NCI-H345 treated with DMSO at 0.1 percent for 48 hours (cell line): ENCODE data around the gene SYT15.
"Not testable (repeated sequence)": the region's sequence is repeated elsewhere in the genome, so short reads cannot be mapped to it uniquely, and the experiment has no call there.

Source experiments
- DNase-seq: peaks from one replicate; lab custom pipeline; 2025; ENCODE audit not compliant: unreplicated experiment; lab: John Stamatoyannopoulos, UW

SYT15 gene

DNA sequence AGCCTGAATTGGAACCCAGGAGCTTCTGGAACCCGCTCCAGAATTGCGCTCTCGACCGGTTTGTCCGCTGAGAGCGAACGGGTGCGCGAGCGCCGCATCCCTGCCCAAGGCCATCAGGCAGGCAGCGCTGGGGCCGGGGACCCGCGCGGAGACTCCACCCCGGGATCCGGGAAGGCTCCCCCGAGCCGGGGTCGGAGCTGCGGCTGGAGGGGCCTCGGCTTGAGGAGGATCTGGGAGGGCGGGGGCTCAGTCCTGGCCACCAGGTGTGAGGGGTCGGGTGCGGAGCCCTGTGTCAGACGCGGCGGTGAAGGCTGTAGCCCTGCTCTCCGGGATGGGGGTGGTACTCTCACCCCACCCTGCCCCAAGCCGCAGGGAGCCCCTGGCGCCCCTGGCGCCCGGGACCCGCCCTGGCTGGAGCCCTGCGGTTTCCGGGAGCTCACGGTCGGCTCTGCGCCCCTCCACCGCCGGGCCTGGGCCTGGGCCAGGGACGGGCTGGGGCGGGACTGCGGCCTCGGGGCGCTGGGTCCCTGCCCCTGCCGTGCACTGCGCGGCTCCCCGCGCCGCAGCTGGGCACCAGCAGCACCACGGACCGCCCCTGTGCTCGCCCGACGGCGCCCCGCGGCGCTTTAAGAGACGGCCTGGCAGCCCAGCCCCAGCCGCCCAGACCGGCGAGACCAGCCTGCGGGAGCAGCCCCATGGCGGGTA, at the start of gene SYT15:
SYT15 (plus strand) TSS at position 655 of the 705 bp plus-strand sequence; CDS start at position 696, 41 bp downstream.
- not testable (repeated sequence) for DNase-seq

DNA sequence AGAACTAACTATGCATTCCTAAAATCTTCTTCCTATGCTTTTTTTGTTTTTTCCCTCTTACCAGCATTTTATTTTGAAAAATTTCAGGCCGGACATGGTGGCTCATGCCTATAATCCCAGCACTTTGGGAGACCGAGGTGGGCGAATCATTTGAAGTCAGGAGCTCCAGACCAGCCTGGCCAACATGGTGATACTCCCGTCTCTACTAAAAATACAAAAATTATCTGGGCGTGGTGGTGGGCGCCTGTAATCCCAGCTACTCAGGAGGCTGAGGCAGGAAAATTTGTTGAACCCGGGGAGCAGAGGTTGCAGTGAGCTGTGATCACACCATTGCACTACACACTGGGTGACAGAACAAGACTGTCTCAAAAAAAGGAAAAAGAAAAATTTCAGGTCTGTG, 49.2 kb upstream of the SYT15 start:
- not testable (repeated sequence) for DNase-seq

DNA sequence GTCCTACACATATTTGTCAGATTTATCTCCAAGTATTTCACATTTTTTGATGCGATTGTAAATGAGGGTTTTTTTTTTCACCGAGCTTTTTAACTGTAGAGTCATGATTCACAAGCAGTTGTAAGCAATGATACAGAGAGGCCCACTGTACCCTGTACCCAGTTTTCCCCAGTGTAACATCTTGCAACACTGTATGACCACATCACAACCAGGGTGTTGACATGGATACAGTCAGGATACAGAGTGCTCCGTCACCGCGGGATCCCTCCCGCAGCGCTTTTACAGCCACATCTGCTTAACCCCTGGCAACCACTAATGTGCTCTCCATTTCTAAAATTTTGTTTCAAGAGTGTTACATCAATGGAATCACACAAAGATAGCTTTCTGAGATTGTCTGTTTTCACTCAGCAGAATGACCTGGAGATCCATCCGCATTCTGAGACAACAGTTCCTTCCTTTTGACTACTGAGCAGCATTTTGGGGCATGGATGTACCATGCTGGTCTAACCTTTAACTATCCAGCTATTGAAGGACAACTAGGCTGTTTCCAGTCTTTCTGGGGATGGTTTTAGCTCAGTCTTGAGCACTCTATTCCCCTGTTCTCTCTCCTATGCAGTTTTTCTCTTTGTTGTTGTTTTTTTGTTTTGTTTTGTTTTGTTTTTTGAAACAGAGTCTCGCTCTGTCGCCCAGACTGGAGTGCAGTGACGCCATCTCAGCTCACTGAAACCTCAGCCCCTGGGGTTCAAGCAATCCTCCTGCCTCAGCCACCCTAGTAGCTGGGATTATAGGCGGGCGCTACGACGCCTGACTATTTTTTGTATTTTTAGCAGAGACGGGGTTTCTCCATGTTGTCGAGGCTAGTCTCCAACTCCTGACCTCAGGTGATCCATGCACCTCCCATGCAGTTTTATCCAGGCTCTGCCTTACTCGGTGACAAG, 48.4 kb upstream of the SYT15 start:
- no peak for DNase-seq

DNA sequence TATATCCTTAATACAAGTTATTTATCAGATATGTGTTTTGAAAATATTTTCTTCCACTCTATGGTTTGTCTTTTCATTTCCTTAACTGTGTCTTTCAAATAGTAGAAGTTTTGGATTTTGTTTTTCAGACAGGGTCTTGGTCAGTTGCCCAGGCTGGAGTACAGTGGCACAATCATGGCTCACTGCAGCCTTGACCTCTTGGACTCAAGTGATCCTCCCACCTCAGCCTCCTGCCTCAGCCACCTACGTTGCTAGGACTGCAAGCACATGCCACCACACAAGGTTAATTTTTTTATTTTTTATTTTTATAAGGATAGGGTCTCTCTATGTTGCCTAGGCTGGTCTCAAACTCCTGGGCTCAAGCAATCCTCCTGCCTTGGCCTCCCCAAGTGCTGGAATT, 46.7 kb upstream of the SYT15 start:
- not testable (repeated sequence) for DNase-seq

DNA sequence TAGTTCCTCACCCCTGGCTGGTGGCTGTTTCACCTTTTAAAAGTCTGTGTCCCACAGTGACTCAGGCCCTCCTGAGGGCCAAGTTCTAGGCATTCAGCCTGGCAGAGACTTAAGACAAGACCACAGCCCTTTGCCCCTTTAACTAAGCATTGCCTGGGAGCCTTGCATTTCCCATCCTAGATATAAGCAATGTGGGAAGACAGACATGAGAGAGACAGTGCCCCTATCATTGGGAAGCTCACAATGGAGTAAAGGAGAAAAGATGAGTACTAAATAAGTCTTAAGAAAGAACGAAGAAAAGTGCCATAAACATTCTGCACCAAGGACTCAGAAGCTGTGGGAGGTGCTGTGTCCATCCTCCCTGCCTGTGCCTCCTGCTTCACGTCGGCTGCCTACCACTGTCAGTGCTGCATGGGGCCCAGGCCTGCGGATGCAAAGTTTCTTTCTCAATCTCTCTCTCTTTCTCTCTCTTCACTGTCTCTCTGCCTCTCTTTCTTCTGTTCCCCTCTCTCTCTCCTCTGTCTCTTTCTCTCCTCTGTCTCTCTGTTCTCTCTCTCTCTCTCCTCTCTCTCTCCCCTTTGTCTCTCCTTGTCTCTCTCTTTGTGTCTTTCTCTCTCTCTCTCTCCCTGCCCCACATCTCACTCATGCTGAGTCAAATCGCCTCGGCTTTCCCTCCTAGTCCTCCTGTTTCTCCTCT, 44.0 kb upstream of the SYT15 start:
- no peak for DNase-seq

DNA sequence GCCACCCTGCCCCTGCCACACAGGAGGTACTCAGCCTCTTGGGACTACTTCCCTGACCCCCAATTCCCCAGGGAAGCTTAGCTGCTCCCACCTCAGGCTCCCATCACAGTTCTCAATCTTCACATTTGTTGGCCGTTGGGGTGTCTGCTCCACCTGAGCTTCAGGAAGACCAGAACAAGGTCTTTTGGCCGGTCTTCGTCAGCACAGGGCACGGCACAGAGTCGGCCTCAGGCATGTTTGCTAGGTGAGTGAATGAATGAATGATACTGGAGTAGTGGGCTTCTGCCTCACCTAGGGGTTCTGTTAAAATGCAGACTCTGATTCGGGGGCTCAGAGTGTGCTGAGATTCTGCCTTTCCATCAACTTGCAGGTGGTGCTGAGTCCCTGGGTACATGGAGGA, 42.8 kb upstream of the SYT15 start:
- no peak for DNase-seq

DNA sequence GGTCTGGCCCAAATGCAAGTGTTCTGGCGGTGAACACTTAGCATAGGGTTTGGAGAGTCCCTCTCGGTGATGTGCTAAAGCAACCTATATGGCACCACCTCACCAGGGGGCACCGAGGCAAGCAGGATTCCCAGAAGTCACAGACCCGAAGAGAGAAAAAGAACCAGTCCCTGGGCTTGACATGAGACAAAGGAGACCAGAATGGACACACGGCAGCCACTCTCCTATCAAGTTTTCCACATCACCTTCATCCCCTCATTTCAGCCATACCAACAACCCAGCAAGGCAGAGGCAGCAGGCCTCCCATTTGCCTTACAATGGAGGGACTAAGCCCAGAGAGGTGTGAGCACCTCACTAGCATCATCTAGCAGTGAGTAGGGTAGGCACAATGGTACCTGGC, 42.1 kb upstream of the SYT15 start:
- DNase-seq = no peak

DNA sequence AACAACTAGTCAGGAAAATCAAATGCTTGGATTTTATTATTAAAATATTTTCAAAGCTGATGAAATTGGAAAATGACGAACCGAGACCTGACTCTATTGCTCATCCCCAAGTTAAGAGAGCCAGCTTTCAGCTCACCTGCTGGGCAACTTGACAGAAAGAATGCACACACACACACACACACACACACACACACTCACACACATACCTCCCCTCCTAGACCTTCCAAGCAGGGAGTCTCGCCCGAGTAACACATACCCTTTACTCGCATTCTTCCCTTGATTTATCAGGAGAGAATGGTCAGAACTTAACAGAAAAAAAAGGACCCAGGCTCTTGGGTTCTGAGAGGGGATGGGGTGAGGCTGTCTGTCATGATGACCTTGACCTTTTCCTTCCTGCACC, 41.6 kb upstream of the SYT15 start:
- DNase-seq = no peak

DNA sequence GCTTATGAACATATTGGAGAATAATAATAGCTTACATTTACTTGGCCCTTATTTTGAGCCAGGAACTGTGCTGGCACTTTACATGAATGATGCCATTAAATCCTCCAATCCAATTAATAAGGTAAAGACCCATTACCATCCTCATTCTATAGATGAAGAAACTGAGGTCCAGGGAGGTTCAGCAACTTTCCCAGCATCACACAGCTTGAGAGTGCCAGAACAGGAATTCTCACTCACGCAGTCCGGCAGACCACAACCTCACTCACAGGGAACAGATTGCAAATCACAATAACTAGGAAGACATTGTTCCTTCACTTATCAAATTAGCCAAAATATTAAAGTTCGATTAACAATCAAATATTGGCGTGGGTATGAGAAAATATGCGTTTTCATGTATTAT, 40.8 kb upstream of the SYT15 start:
- DNase-seq = no peak

DNA sequence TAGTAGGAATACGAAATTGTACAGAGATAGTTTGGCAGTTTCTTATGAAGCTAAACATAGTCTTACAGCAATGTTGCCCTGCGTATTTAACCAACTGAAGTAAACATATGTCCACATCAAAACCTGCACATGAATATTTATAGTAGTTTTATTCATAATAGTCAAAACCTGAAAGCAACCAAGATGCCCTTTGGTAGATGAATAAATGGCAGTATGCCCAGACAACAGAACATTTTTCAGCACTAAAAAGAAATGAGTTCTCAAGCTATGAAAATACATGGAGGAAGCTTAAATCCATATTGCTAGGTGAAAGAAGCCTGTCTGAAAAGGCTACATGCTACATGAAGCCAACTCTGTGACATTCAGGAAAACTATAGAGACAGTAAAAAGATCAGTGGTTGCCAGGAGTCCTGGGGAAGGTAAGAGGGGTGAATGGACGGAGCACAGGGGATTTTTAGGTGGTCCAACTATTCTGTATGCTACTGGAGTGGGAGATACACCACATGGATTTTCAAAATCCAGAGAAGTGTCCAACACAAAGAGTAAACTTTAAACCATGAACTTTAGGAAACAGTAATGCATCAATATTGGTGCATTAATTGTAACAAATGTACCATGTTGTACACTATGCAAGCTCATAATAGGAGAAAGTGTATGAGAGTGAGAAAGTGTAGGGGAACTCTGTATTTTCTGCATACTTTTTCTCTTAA, 40.1 kb upstream of the SYT15 start:
- no peak for DNase-seq

DNA sequence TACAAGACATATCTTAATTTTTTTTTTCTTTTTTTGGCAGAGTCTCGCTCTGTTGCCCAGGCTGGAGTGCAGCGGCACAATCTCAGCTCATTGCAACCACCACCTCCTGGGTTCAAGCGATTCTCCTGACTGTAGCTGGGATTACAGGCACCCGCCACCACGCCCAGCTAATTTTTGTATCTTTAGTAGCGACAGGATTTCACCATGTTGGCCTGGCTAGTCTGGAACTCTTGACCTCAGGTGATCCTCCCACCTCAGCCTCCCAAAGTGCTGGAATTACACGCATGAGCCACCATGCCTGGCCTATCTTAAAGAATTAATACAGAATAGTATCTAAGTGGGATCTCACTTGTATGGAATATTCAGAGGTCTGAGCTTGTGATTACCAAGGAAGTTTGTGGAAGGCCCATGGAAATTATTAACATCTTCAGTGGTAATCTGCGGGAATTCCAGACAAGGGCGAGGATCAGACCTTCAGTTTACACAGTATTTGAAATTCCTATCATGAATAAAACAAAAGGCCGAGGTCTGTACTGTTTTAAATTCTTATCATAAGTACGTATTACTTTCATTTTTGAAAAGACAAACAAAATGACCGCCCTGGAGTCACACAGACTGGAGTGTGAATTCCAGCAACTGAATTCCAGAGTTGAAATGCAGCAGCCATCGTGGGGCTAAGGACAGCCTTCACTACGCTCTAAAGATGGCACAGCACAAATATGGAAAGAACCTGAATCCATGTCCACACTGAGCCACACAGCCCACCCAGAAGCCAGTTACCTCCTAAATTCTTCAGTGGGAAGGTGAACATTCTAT, 39.1 kb upstream of the SYT15 start:
- no peak for DNase-seq

DNA sequence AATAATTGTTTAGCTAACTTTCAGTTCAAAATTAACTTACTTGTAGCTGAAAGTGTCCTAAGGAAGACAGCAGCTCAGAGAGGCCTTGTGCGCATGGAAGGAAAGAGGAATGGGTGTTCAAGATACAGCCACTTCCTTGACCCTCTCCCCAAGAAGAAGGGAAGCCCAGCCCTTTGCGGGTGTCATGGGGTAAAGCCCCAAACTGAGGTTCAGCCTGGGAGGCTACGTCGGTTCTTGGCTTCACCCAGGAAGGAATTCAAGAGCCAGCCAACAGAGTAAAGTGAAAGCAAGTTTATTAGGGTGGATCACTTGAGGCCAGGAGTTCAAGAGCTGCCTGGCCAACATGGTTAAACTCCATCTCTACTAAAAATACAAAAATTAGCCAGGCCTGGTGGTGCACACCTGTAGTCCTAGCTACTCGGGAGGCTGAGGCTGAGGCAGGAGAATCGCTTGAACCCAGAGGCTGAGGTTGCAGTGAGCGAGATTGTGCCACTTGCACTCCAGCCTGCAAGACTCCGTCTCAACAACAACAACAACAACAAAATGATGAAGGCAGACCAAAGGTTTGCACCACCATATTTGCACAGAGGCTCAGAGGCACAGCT, 38.4 kb upstream of the SYT15 start:
- no peak for DNase-seq

DNA sequence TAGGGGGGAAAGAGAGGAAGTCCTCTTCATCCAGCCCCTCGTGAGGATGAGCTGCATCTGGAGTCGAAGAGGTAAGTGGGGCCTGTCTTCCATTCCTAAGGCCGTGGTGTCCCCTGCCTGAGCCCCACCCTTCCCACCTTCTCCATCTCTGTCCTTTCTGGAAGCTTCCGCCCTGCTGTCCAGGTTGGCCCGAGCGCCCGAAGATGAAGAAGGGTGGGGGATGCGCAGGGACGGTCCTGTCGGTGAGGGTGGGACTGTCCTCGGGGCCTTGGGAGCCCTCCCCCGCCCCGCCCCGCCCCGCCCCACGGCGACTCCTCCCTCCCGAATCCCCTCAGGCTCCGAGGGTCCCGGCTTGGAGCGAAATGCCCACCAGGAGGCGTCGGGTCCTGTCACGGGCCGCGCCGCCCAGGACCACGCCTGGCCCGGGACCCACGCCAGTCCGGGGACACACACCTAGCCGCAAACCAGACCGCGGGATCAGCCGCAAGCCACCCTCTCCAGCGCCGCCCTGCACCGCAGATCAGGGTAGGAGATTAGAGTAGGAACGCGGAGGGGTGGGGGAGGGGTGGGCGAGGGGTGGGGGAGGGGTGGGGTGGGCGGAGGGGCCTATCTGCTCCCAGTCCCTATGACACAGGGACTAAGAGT, 37.8 kb upstream of the SYT15 start:
- no peak for DNase-seq

DNA sequence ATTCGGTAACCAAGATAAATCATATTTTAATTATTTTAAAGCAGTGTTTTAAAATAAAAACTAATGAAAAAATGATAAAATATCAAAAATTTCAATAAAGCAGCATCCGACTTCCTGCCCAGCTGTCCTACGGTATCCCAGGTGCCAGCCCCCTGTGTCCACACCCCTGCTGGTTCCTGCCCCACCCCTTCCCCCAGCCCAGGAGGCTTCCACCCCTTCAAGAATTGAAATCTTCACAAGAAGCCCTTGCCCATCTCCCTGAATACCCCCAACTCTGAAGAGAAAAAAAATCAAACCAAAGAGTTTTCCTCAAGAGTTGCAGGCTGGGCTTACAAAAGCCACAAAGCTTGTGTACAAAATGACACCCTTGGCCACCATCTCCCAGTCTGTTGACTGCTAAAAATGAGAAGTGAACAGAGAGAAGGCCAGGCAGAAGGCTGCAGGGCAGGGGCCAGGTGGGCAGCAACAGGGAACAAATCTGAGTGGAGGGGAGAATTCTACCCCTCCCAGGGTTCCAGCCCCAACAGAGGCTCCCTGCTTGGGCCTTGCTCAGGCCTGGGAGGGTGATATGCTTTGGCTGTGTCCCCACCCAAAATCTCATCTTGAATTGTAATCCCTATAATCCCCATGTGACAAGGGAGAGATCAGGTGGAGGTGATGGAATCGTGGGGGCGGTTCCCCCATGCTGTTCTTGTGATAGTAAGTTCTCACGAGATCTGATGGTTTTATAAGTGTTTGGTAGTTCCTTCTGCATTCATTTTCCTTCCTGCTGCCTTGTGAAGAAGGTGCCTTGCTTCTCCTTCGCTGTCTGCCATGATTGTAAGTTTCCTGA, 37.0 kb upstream of the SYT15 start:
- DNase-seq = no peak

DNA sequence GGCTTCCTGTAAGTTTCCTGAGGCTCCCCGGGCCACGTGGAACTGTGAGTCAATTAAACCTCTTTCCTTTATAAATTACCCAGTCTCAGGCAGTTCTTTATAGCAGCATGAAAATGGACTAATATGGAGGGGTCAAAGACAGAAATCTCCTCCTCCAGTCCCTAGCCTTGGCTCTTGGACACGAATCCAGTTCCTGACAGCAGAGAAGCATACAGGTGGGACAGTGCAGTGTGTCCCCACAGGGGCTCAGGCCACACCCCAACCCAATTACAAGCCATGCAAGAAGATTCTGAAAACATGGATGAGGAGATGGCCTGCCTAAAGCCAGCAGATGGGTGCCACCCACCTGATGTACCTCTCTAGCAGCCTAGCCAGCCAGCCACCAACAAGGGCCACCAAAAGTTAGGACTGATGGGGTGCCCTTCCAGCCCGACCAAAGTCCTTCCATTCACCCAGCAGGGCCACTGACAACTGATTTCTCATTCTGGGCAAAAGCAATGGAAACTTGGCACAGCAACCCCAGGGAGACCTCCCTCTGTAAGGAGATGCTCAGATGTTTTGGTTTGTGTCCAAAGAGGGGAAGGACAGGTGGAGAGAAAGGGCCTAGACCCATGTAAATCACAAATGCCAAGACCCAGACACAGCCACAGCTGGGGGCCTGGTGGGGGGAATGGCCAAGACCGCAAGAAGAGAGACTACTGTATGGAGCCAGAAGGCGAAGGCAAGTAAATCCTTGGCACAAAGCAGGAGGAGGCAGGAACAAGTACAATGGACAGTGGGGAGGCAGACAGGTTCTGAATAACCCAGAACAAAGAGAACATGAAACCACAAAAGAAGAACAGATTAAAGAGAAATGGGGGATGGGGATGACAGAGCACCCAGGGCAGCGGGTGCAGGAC, 36.1 kb upstream of the SYT15 start:
- no peak for DNase-seq

DNA sequence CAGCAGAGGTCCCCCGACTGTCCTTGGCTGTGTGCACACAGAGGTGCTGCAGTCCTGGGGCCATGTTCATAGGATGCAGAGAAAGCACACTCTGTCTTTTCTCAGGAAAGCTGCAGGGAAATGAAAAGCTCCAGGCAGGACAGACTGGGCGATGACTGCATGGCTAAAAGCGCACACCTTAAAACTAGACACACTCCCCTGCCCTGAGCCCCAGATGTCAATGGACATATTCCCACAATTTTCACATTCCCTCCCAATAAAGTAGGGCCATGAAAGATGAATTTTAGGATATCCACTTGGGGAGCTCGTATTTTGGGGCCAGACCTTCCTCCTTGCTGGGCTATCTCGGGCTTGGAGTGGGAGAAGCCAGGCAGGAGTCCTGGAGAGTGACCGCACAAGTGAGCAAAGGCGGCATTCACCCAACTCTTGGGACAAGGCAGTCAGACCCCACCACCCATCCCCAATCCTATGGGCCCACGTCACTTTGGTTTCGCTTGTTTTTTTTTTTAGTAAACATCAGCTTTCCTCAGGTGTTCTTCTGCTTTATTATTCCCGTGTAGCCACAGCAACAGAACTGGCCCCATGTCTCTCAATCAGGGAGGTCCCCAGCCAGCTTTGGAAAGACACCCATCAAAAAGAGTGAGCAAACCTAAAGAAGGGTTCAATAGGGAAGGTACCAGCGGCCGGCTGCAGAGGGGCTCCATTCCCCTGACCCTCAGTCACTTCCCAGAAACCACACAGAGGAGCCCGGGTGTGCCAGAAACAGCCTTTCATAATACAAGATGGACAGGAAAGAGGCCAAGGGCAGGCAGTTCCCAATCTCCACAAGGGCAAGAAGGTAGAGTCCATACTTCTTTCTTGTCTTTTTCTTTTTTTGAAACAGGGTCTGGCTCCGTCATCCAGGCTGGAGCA, 35.2 kb upstream of the SYT15 start:
- no peak for DNase-seq
